Lung microvascular endothelial cell (primary cell): ENCODE measurements around the gene UFSP2. TPM values are rescaled to one million over a fixed set of nuclear protein-coding genes. Genes with fewer than 3 reads are reported as not detected.
A peak's percentile ranks its signal among the peaks of the same experiment; 100 is the strongest.
"Not testable (repeated sequence)": the region's sequence is repeated elsewhere in the genome, so short reads cannot be mapped to it uniquely, and the experiment has no call there.

ENCODE experiments used
- DNase-seq, 2 donors: peaks; one replicate each; pipeline versions ENCODE4 v3.0.0 to v3.0.0-alpha.2; 2010; ENCODE audit warnings: low read depth in 2 of 2
- total RNA-seq: library from RNA; depleted of rRNA; stranded (reverse); fragments of >200 nt; gene quantifications from 2 replicates; pipeline ENCODE4 v1.2.1, GENCODE V29; 2014

The UFSP2 gene
- total RNA-seq, 1 donor from 2014 or later = 33.5 TPM

DNA sequence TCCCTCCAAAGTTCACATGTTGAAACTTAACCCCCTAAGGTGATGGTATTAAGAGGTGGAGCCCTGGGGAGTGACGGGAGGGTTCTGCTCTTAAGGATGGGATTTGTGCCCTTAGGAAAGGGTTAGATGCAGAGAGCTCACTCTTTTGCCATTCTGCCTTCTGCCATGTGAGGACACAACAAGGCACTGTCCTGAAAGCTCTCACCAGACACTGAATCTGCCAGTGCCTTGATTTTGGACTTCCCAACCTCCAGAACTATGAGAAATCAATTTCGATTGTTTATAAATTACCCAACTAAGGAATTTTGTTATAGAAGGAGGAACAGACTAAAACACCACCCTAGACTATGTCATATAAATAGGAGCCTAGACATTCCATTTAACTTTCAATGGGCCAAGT lies 41.7 kb downstream of the UFSP2 start:
- no peak for DNase-seq

DNA sequence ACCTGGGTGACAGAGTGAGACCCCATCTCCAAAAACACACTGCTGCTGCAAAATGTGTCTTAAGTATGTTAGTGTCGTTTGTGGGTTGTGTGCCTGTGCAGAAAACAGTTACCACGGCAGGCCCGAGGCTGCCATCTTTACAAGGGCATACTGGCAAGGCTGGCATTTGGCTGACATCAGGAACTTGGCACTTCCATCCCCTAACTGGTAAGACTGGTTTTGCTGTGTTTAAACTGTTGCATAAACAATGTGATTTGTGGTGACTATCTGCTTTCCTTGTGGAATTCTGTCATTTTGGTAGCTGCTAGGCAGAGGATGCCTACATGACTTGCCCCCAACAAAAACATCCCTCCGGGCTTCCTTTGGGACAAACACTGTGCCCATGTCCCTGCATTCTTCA lies 42.3 kb downstream of the UFSP2 start:
- no peak for DNase-seq

DNA sequence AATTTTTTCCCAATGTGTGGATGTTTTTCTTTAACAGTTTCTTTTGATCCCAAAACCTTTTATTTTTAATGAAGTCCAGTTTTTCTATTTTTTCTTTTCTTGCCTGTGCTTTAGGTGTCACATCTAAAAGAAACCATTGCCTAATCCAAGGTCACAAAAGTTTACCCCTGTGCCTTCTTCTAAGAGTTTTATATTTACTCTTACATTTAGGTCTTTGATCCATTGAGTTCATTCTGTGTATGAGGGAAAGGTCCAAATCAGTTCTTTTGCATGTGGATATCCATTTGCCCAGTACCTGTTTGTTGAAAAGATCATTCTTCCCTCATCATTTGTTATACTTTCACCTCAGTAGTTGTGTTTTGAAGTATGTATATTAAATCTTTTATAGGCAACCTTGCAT lies 43.0 kb downstream of the UFSP2 start:
- no peak for DNase-seq

DNA sequence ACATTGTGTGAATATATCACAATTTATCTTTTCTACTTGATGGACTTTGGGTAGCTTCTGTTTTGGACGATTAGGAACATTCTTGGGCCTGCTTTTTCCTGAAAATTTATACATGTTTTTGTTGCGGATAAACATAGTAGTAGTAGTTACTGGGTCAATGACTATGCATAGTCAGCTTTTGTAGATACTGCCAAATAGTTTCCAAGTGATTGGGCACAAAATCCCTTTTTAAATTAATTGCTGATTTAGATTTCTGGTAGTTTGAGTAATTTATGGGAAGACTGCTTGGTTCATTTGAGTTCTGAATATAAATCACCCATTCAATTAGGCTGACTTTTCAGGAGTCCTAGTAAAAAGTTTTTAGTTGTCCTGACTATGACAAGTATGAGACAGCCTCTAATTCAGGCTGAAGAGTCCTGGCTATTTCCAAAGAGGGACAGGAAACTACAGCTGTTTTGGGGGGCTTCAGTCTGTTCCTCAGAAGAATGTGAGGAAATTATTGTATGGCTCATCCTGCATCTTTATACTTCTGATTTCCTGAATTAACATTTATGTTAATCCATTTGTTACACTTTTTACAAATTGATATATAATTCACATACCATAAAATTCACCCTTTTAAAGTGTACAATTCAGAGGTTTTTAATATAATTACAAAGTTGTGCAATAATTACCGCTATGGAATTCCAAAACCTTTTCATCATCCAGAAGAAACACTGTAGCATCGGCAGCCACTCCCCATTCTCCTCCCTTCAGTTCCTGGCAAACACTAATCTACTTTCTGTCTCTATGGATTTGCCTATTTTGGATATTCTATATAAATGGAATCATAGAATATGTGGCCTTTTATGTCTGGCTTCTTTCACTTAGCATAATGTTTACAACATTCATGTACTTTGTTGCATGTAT lies 44.2 kb downstream of the UFSP2 start:
- DNase-seq = no peak

DNA sequence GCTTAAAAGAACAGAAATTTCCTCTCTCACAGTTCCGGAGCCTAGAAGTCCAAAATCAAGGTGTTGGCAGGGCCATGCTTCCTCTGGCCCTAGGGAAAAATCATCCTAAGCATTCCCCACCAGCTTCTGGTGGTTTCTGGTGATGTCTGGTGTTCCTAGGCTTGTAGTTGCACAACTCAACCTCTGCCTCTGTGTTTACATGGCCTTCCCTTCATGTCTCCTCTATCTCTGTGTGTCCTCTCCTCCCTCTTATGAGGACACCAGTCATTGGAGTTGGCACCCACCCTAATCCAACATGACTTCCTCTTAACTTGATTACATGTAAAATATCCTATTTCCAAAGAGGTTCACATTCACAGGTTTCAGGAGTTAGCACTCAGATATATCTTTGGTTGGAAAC lies 45.4 kb downstream of the UFSP2 start:
- no peak for DNase-seq

DNA sequence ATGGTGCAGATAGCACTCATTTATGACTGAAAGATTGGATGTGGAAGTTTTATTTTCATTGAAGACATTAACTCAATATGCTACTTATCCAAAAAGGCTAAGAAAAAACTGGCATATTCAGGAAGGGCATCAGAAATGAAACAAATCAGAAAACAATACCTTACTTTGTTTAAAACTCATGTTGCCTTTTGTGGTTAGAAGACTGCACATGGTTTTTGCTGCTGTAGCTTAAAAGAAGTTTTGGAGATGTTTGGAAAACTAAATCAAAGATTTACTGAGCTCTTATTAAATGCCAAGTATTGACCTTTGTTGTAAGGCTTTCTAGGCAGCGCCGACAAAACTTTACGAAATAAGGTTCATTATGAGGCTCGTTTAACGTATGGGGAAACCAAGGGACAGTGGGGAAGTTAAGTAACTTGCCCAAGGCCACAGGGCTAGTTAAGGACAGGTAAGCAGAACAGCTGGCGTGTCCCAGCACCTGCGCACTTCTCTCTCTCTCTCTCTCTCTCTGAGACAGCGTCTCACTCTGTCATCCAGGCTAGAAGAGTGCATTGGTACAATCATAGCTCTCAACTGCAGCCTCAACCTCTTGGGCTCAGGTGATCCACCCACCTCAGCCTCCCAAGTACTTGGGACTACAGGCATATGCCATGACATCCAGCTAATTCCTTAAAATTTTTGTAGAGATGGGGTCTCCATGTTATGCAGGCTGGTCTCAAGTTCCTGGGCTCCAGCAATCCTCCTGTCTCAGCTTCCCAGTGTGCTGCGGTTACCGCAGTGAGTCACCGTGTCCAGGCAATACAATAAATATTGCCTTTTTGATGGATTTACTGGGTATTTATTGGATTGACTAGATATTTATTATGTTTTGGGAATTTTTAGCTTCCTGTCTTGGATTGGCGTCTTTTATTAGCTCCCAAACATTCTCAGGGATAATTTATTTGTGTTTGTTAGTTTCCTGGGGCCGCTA lies 46.2 kb downstream of the UFSP2 start:
- DNase-seq = no peak

DNA sequence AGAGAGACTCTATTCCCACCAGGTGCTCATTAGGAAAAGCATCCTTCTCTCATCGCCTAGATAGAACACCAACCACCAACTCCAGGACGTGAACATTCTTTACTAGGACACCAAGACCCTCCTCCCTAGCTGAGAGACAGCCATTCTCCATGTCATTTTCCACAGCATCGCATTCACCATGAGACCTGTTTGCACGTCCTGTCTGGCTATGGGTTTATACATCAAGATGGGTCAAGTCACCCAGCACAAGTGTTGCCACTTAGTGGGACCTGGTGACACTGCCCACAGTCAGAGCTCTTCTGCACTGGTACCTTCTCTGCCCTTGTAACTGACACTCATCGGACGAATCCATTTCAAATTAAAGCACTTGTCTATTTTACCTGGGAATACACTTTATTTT lies 47.5 kb downstream of the UFSP2 start:
- no peak for DNase-seq

DNA sequence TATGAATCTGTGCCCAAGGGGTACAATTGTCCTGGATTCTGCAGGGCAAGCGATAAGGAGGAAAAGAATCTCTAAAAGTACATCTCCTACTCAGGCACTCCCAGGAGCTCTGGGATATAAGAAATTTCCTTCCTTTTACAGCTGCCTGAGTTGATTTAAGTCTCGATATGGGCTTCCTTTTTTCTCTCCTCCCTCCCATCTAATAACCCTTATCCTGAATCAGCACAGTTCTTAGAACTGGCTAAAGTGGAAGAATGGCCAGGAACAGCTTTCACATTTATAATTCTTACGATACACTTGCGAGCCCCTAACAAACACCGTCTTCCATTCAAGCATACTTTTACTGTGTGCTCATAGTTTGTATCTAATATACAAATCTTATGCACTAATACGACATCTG lies 51.2 kb downstream of the UFSP2 start:
- DNase-seq = no peak

DNA sequence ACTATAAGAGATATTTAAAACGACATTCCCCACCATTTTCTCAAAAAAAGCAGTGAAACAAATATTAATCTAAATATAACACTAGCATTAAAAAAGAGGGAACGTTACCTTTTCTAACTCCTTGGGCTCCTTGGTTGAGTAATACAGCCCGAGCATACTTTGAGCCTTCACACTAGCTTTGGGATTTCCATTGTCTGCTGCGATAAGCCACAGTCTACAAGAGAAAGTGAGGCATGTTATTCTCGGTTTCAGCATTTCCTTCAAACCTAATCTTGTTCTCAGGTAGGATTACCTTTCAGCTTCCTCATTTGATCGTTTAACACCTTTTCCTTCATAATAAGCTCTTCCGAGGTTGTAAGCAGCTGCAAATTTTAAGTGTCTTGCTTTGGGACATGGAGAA lies 51.7 kb downstream of the UFSP2 start:
- no peak for DNase-seq

DNA sequence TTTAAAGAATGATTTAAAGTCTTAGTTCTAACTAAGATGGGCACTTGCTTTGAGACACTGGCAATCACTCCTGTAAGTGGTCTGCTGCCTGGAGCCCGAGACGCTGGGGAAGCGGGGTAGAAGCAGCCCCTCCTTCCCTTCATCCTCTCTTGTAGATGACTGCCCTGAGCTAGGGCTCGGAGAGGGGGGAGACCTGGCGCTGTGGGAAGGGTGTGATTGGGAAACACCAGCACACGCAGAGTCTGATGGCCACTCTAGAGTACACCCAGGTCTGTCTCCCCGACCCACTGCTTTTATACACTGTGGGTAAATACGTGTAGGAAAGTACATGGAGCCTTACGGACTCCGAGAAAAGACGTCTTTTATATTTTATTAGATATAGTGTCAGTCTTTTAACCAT lies 54.1 kb downstream of the UFSP2 start:
- DNase-seq = no peak

DNA sequence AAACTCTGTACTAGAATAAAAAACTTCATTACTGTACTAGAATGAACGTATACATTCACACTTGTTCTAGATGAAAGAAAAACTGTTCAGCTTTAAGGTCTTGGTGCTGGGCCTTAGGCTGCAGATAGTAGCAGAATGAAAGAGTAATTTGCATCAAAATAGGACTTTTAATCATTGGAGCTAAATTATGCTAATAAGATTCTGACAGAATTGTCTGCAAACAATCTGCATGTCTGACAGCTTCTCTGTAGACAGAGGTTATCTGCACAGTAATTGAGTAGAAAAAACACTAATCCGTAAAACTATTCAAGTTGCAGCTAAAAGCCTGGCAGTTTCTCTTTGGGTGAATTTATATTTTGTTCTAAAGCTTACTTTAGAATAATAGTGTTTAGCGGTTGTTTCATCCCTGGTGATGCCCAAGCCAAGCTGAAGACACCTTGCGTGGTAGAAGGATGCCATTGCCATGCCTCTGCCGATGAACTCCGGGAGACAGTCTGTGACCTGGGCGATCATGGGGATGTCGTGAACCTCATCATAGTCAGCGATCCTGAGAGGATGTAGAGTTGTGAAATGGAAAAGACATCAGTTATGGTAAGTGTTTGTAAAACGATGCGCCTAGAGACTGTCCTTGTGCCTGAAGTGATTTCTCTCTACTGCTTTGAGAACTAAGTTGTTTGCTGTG lies 55.4 kb downstream of the UFSP2 start:
- no peak for DNase-seq

DNA sequence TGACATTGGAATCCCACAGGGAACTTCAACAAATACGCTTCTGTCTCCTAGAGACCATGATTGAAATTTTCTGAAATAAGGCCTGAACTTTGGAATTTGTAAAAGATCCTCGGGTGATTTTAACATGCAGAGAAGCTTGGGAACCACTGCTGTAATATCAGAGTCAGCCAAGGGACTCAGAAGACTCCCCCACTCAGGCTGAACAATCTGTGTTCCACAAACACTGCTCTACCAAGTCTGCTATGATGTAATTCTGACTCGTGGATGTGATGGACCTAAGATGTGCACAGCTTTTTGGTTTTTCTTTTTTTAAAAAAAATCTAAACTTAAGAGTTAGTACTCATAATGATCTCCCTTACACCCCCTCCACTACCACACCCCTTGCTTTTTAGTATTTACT lies 56.0 kb downstream of the UFSP2 start:
- no peak for DNase-seq

DNA sequence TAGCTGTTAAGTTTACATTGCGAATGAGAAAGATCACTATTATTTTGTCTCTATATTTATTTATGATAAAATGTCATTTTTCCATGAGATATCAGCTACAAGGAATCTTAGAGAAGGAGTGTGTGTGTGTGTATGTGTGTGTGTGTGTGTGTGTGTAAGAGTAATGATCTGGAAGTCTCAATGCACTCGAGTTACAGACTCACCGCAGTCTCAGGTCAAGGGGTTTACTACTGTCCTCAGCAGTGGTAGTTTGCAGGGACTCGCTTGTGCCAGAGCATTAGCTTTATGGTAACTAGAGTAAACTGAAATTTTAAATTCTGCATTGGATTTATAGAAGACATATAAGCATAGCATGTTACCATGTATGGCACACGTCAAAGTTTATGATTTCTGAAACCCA lies 60.9 kb downstream of the UFSP2 start:
- no peak for DNase-seq

DNA sequence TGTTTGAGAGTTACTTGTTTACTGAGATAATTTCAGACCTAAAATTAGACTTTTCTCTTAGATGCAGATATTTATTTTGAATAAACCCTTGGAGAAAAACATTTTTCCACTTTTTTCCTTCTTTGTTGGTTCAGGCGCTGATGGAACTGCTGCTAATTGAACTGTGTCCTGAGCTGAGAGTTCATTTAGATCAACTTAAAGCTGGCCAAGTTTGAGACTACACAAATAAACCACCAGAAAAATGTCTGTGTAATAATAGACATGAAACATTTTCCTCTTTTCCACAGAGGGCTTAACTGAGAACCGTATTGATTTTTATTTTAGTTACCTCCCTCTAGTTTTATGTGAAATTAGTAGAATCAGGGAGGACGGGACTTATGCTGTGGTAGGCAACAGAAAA lies 62.5 kb downstream of the UFSP2 start:
- DNase-seq = no peak

DNA sequence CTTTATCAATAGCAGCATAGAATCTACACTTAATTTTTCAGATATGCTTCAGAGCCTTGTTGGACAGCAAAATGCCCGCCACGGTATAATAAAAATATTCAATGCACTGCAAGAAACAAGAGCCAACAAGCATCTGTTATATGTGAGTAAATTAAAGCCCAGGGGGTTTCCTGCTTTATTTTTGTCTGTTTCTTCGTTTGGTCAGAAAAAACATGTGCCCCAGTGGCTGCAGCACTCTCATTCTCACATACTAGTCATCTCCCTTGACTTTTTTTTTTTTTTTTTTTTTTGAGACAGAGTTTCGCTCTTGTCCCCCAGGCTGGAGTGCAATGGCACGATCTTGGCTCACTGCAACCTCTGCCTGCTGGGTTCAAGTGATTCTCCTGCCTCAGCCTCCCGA lies 63.2 kb downstream of the UFSP2 start:
- not testable (repeated sequence) for DNase-seq

DNA sequence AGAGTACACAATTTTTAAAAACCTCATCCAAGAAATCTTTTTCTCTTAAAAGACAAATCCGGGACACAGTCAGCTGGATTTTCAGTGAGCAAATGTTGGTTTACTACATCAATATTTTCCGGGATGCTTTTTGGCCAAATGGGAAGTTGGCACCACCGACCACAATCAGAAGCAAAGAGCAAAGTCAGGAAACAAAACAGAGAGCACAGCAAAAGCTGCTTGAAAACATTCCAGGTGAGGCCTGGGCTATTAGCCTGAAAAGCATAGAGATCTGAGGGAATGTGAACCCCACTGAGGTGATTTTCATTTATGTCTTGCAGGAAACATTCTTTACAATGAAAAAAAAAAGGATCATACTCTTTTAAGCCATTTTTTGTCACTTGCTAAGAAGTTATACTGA lies 63.9 kb downstream of the UFSP2 start:
- DNase-seq = peak in 1 of 2 donors; percentile 48

DNA sequence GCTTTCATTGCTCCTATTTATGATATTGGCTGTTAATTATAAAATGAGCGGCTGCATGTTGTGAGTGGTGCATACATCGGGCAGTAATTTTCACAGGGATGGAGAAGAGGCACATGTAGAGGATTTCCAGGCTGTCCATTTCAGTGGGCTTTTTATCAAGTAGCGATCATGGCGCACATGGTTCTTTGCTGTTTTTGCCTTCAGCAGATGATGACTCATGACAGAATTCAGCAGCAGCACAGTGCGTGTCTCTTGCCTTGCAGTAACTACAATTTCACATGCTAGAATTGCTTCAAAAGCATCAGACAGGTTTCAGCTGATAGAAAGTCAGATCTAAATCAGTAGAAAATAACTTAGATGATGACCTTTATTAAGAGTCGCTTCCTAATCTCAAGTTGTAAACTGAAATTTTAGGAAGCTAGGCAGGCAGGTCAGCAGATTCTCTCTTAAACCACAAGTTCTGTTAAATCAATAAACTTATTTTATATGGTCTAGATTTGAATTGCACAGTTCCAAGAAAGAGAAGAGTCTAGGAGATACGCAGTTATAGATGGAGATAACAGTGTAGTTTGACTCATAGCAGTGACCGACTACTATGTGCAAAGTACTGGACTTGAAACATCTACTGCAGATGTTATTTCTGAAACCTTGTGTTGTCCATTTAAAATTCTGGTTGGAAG lies 65.9 kb downstream of the UFSP2 start:
- peak; percentile 41 to 70 for DNase-seq

DNA sequence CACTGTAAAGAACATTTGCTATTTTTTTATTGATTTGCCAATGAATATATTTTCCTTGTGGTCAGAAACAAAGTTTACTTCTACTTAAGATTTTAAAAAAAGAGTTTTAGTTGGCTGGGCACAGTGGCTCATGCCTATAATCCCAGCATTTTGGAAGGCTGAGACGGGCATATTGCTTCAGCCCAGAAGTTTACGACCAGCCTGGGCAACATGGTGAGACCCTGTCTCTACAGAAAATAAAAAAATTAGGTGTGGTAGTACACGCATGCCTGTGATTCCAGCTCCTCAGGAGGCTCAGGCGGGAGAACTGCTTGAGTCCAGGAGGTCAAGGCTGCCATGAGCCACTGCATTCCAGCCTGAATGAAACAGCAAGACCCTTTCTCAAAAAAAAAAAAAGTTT lies 66.8 kb downstream of the UFSP2 start:
- peak in 1 of 2 donors; percentile 34 for DNase-seq

DNA sequence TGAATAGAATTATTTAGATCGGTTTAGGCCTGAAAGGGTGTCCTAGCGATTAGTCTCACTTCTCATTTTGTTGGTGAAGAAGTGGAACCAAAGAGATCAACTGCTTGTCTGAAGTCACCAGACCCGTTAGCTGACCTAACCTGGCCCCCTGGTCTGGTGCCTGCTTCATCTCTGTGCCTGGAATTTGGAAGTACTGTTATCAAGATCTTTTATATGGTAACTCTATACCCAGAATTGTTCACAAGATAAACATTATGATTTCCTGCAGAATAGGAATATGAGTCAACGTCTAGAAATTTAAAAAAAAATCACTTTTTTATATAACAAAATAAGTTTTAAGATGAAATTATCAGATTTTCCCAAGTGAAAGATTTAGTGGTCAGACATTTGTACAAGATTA lies 67.2 kb downstream of the UFSP2 start:
- DNase-seq = peak; percentile 49 to 87

DNA sequence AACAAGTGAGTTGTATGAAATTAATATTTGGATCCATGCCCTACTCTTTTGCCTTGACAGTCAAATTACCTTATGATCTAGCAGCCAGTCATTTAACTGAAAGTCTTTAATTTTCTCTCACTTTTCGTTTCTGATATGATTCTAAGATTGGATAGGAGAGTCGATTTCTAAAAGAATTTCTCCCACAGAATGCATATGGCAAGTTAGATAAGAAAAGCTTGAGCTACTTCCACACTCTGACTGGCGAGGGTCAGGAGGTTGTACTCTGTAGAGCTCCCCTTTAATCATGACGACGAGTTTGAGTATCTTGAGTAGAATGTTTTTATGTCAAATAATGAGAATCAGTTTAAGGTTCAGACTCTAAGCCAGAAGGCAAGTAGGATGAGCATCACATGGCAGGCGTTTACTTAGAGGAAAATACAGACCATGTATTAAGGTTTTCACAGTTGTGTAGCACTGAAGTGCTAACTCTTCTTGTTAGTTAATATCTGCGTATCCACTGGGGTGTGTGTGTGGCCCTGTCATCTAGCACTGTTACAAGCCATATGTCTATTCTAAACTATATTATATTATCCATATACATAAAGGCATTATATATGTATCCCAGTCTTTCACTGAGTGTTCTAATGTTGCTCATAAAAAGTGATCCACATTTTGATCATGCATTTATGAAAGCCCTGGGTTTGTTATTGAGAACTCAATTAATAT lies 67.9 kb downstream of the UFSP2 start:
- no peak for DNase-seq

DNA sequence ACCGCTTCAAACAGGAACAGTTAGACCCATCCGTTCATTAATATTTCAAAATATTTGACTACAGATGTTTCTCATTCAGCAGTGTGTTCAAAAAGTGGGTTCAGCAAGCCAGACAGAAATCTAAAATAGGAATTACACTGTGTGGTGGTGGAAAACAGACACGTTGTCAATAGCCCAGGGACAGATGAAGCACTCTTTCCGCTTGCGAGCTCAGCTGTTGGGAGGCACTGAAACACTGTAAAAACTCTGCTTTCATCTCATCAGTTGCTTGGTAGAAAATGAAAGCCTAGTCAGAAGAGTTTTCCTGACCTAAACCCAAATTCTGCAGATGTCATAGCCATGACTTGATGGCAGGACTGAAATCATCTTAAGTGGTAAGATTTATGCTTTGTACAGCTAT lies 68.6 kb downstream of the UFSP2 start:
- DNase-seq = peak in 1 of 2 donors; percentile 74
